Sigmoid colon (tissue), 7 donors: ENCODE data around the gene MBLAC1. TPM values are rescaled to one million over a fixed set of nuclear protein-coding genes. Genes with fewer than 3 reads are reported as not detected.
A peak's percentile ranks its signal among the peaks of the same experiment; 100 is the strongest.

Experiments used
- DNase-seq: peaks from one replicate; pipeline ENCODE4 v3.0.0-alpha.2; 2019
- H3K27ac ChIP-seq, 4 donors: fragments of 200-600 bp; sonication (generic); one replicate each; pipeline ENCODE4 v1.5.1; 2016 to 2019; ENCODE audit warnings: mild to moderate bottlenecking in 1 of 4
- H3K27me3 ChIP-seq, 3 donors: fragments of 200-600 bp; sonication (generic); one replicate each; pipeline ENCODE4 v1.5.1; 2019; ENCODE audit warnings: mild to moderate bottlenecking in 1 of 3
- H3K36me3 ChIP-seq, 4 donors: fragments of 200-600 bp; sonication (generic); one replicate each; pipeline ENCODE4 v1.5.1; 2016 to 2019
- H3K4me1 ChIP-seq, 4 donors: fragments of 200-600 bp; sonication (generic); one replicate each; pipeline ENCODE4 v1.5.1; 2017 to 2019
- H3K4me3 ChIP-seq, 4 donors: fragments of 200-600 bp; sonication (generic); one replicate each; pipeline ENCODE4 v1.5.1; 2017 to 2019; ENCODE audit warnings: mild to moderate bottlenecking in 2 of 4, moderate library complexity in 1 of 4
- H3K9me3 ChIP-seq, 4 donors: fragments of 200-600 bp in 3 of 4; sonication (generic) in 3 of 4; one replicate each; pipeline versions ENCODE4 v1.5.1 to v1.6.1; 2013 to 2019
- EP300 ChIP-seq, 4 donors: sonication (generic); formaldehyde crosslinking; IDR thresholded peaks; one replicate each; pipeline ENCODE4 v1.6.1; 2017; ENCODE audit warnings: antibody characterized with exemption in 4 of 4
- POLR2A ChIP-seq, 2 donors: fragments of 450-650 bp; IDR thresholded peaks; one replicate each; pipeline ENCODE4 v1.6.1; 2016; ENCODE audit warnings: antibody characterized with exemption in 2 of 2, mild to moderate bottlenecking in 2 of 2, moderate library complexity in 2 of 2
- POLR2AphosphoS5 ChIP-seq, 4 donors: sonication (generic); formaldehyde crosslinking; IDR thresholded peaks; one replicate each; pipeline ENCODE4 v1.6.1; 2017; ENCODE audit warnings: antibody characterized with exemption in 4 of 4
- WGBS, 2 donors: extraction: QIAGEN DNeasy Blood & Tissue Kit; methylation state at CpG; one replicate each; pipeline ENCODE4 v1.1.7; 2013; 5-methylcytosine and 5-hydroxymethylcytosine counted together
- intact Hi-C: fragments of 100-400 bp; cut with DNase I; formaldehyde crosslinking; loops from one replicate; pipeline ENCODE4 v1.15.1; 2023
- polyA plus RNA-seq, 3 donors: library from polyadenylated mRNA; stranded (reverse); fragments of 200-250 nt; gene quantifications; one replicate each; pipeline ENCODE4 v1.2.3, GENCODE V29; 2013
- total RNA-seq, 4 donors: library from RNA; depleted of rRNA; stranded (reverse); fragments of >200 nt; gene quantifications; one replicate each; pipeline ENCODE4 v1.1.0, GENCODE V29; 2016
- TF ChIP-seq, protein P1 (sequence below), 4 experiments: fragments of 450-650 bp in 3 of 4; fragments of 200-600 bp in 1 of 4; IDR thresholded peaks; one replicate each; pipeline ENCODE4 v1.5.1; 2016 to 2019; ENCODE audit warnings: antibody characterized with exemption in 4 of 4, mild to moderate bottlenecking in 3 of 4, moderate library complexity in 2 of 4
- donor health status: healthy with polysubstance abuse.
- donor health status: Bipolar disorder and iron deficiency.
- donor health status: healthy.

The MBLAC1 gene
- total and polyA plus RNA-seq, 7 donors, result 1.6 to 5.8 (median 2.9) TPM

DNA sequence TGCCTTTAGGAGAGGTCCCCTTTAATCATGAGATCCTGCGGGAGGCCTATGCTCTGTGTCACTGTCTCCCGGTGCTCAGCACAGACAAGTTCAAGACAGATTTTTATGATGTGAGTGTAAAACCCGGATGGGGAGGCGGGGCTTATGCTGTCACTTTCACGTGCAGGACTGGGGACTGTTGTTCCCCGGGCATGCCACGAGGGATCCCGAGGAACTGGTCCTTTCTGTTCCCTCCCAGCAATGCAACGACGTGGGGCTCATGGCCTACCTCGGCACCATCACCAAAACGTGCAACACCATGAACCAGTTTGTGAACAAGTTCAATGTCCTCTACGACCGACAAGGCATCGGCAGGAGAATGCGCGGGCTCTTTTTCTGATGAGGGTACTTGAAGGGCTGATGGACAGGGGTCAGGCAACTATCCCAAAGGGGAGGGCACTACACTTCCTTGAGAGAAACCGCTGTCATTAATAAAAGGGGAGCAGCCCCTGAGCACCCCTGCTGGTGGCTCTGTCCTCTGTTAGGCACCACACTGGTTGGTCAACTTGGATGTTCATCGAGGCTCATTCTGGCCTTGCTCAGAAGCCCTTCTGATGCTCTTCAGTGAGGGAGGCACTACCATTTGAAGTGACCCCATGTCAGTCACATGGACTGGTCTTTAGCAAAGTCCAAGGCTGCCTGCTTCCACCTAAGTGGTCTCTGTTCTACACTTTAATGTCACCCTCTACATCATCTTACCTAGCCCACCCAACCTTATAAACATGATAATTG, 35.2 kb upstream of the MBLAC1 start:
- Histone ChIP-seq H3K27me3 (no peaks in the 10 kb centered on the region), H3K27ac (no peak overlapping the region), H3K36me3 (peaks cover 52 to 67% (median 59%) of the 10 kb centered on the region in 4 donors), H3K9me3 (no peaks in the 10 kb centered on the region), H3K4me3 (no peak overlapping the region), H3K4me1 (peaks cover 0 to 43% (median 39%) of the 10 kb centered on the region in 4 donors)
- intact Hi-C loops, result no loop called here
- no peak for DNase-seq
- TF ChIP-seq POLR2AphosphoS5 (IDR thresholded peaks at IDR 0.05), result no peak
- no peak for TF ChIP-seq EP300 (IDR thresholded peaks at IDR 0.05)
- TF ChIP-seq, protein P1, sequence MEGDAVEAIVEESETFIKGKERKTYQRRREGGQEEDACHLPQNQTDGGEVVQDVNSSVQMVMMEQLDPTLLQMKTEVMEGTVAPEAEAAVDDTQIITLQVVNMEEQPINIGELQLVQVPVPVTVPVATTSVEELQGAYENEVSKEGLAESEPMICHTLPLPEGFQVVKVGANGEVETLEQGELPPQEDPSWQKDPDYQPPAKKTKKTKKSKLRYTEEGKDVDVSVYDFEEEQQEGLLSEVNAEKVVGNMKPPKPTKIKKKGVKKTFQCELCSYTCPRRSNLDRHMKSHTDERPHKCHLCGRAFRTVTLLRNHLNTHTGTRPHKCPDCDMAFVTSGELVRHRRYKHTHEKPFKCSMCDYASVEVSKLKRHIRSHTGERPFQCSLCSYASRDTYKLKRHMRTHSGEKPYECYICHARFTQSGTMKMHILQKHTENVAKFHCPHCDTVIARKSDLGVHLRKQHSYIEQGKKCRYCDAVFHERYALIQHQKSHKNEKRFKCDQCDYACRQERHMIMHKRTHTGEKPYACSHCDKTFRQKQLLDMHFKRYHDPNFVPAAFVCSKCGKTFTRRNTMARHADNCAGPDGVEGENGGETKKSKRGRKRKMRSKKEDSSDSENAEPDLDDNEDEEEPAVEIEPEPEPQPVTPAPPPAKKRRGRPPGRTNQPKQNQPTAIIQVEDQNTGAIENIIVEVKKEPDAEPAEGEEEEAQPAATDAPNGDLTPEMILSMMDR (IDR thresholded peaks at IDR 0.05), result no peak
- TF ChIP-seq POLR2A (IDR thresholded peaks at IDR 0.05), result no peak
- 49 to 69% methylated on average over 19 of the region's 19 CpGs for WGBS, 2 donors

DNA sequence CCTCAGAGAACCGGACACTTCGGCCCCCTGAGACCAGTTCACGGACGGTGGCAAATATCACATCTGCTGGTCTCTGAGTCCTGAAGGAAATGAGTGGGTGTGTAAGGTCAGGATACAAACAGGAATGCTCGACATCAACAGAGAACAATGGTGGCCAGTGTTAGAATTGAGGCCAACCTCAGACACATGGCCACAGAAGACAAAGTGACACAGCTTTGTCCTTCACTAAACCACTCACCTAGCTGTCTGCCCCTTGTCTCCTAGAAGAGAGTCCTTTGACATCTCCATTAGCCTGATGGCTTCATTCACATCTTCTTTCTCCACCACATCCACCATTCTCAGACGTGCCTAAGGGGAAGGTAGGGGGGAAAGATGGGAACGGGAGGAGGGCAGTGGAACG, 33.7 kb upstream of the MBLAC1 start:
- 62 to 72% methylated on average over 8 of the region's 8 CpGs for WGBS, 2 donors
- Histone ChIP-seq H3K9me3 (no peaks in the 10 kb centered on the region), H3K36me3 (peaks cover 63 to 82% (median 73%) of the 10 kb centered on the region in 4 donors), H3K4me3 (no peak overlapping the region), H3K27me3 (no peaks in the 10 kb centered on the region), H3K27ac (peak overlapping the region in 3 of 4 donors; percentile 23 to 57 (median 26)), H3K4me1 (peaks cover 0 to 32% (median 28%) of the 10 kb centered on the region in 4 donors)
- intact Hi-C loops, result no loop called here
- no peak for DNase-seq
- TF ChIP-seq POLR2A (IDR thresholded peaks at IDR 0.05) (no peak), EP300 (IDR thresholded peaks at IDR 0.05) (no peak), POLR2AphosphoS5 (IDR thresholded peaks at IDR 0.05) (no peak)
- TF ChIP-seq, protein P1 (IDR thresholded peaks at IDR 0.05), result no peak

DNA sequence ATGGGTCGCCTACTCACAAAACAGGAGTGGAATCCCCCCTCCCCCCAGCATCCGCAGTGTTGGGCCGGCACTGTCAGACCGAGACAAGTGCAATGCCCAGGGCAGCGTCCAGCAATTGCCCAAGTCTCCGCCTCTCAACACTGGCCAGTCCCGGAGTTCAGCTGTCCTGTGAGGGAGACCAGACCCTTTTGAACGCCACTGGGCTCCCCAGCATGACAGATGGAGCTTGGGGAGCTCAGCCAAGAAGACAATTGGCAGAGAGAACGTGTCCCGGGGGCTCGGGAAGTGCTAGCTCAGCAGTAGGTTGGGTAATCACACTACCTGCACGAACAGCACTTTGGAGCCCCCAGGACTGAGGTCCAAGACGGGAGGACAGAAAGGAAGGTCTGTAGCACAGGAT, 33.3 kb upstream of the MBLAC1 start:
- H3K27me3 ChIP-seq, result no peaks in the 10 kb centered on the region
- H3K9me3 ChIP-seq, result no peaks in the 10 kb centered on the region
- no peak overlapping the region for H3K4me3 ChIP-seq
- intact Hi-C loops, result no loop called here
- no peak for TF ChIP-seq EP300 (IDR thresholded peaks at IDR 0.05)
- TF ChIP-seq POLR2AphosphoS5 (IDR thresholded peaks at IDR 0.05), result peak in 2 of 4 donors; percentile 27 to 37
- peaks cover 0 to 28% (median 26%) of the 10 kb centered on the region in 4 donors for H3K4me1 ChIP-seq
- WGBS, 2 donors, result 70 to 77% methylated on average over 13 of the region's 13 CpGs
- H3K36me3 ChIP-seq, result peaks cover 67 to 86% (median 78%) of the 10 kb centered on the region in 4 donors
- DNase-seq, result peak; percentile 71
- H3K27ac ChIP-seq, result peak overlapping the region in 3 of 4 donors; percentile 23 to 57 (median 26)

DNA sequence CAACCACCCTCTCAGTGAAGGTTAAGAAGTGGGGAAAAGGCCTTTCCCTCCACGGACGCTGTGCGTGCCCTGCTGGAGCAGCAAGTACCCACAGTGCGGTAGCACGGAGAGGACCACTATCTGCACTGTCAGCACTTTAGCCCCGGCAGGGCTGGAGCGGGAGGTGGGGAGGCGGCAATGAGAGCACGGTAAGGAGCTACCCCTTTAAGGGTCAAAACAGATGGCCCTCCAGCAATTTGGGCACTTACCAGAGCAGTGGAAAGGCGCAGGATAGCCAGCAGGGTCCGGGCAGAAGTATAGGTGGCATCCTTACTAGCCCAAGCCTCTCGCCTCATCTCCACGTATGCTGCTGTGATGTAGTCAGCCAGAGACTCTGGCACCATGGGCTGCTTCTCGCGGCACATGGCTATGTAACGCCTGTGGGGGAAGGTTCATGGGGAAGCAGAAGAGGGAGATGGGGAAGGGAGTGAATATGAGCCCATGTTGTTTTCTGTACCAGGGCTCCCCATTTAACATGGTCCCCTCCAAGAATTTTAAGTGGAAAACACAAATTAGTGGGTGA, 32.8 kb upstream of the MBLAC1 start:
- H3K4me1 ChIP-seq, result peaks cover 0 to 31% (median 28%) of the 10 kb centered on the region in 4 donors
- H3K4me3 ChIP-seq, result no peak overlapping the region
- DNase-seq, result no peak
- H3K9me3 ChIP-seq, result no peaks in the 10 kb centered on the region
- H3K27me3 ChIP-seq, result no peaks in the 10 kb centered on the region
- peak overlapping the region in 3 of 4 donors; percentile 23 to 57 (median 26) for H3K27ac ChIP-seq
- intact Hi-C loops, result no loop called here
- H3K36me3 ChIP-seq, result peaks cover 72 to 92% (median 83%) of the 10 kb centered on the region in 4 donors
- 88 to 89% methylated on average over 16 of the region's 16 CpGs for WGBS, 2 donors
- no peak for TF ChIP-seq POLR2A (IDR thresholded peaks at IDR 0.05)
- TF ChIP-seq, protein P1 (IDR thresholded peaks at IDR 0.05), result no peak
- TF ChIP-seq EP300 (IDR thresholded peaks at IDR 0.05), result no peak
- no peak for TF ChIP-seq POLR2AphosphoS5 (IDR thresholded peaks at IDR 0.05)

DNA sequence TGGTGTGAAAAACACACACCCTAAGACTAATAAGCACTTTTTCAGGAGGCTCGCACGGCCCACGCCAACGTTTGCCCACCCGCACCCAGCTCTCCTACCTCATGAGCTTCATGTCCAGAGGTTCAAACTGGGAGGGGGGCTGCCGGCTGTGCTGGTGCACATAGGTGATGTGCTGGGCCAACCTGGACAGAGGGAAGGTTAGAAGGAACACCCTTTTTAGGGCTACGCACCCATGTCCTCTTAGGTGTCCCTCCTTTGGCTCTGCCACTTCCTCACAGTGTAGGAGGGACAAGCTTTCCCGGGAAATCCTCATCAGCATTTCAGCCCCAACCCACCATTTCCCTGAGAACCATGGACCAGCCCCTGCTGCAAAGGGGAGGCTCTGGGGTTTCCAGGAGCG, 31.5 kb upstream of the MBLAC1 start:
- Histone ChIP-seq H3K9me3 (no peaks in the 10 kb centered on the region), H3K27ac (no peak overlapping the region), H3K36me3 (peaks cover 73 to 94% (median 84%) of the 10 kb centered on the region in 4 donors), H3K4me3 (no peak overlapping the region), H3K4me1 (peaks cover 0 to 32% (median 28%) of the 10 kb centered on the region in 4 donors), H3K27me3 (no peaks in the 10 kb centered on the region)
- WGBS, 2 donors, result 82% methylated on average over 9 of the region's 9 CpGs
- DNase-seq, result no peak
- intact Hi-C loops, result no loop called here
- no peak for TF ChIP-seq POLR2AphosphoS5 (IDR thresholded peaks at IDR 0.05)
- TF ChIP-seq EP300 (IDR thresholded peaks at IDR 0.05), result no peak
- TF ChIP-seq, protein P1 (IDR thresholded peaks at IDR 0.05), result no peak
- TF ChIP-seq POLR2A (IDR thresholded peaks at IDR 0.05), result no peak
